Measurements from ENCODE around the gene ANO3. TPM values are rescaled to one million over a fixed set of nuclear protein-coding genes. Genes with fewer than 3 reads are reported as not detected.

ANO3 gene
- total and polyA plus RNA-seq, 4 donors, result under 0.01 to 2.0 (median 0.40) TPM

GRCh38 chr11:26470992-26471391, 139.1 kb downstream of the ANO3 start:
- TF ChIP-seq RXRA (IDR thresholded peaks at IDR 0.05) (no peak), JUND (IDR thresholded peaks at IDR 0.05) (no peak), HNF4G (IDR thresholded peaks at IDR 0.05) (no peak), HNF4A (conservative IDR thresholded peaks at IDR 0.05) (no peak), CTCF (IDR thresholded peaks at IDR 0.05; ENCODE audit: low read depth, low read length, missing input control) (peak; percentile 9), RAD21 (IDR thresholded peaks at IDR 0.05) (peak in 1 of 2 donors; percentile 68), MAX (IDR thresholded peaks at IDR 0.05) (no peak), TAF1 (conservative IDR thresholded peaks at IDR 0.05) (no peak)
- 24% methylated on average over 2 of the region's 2 CpGs for WGBS
- no peak overlapping the region for H3K4me3 ChIP-seq (ENCODE audit: low read depth in 1 of 3, low read length in 3 of 3)
- no peak for DNase-seq (ENCODE audit: low spot score)
- H3K9ac ChIP-seq (ENCODE audit: low read depth in 1 of 2, low read length in 2 of 2), result no peak overlapping the region
- H3K36me3 ChIP-seq (ENCODE audit: control insufficient read depth in 4 of 4, insufficient read depth in 3 of 4, low read depth in 1 of 4, low read length in 3 of 4), result no peaks in the 10 kb centered on the region
- H3K27ac ChIP-seq (ENCODE audit: low read depth in 1 of 2, low read length in 2 of 2), result no peak overlapping the region
- H3K27me3 ChIP-seq (ENCODE audit: control insufficient read depth in 4 of 4, insufficient read depth in 4 of 4, low read length in 3 of 4), result no peaks in the 10 kb centered on the region
- H3K9me3 ChIP-seq (ENCODE audit: control insufficient read depth in 4 of 4, low read length in 3 of 4), result no peaks in the 10 kb centered on the region
- no peaks in the 10 kb centered on the region for H3K4me1 ChIP-seq (ENCODE audit: control insufficient read depth in 4 of 4, insufficient read depth in 4 of 4, low read length in 3 of 4)

GRCh38 chr11:26473216-26474194, 141.6 kb downstream of the ANO3 start:
- H3K9me3 ChIP-seq (ENCODE audit: control insufficient read depth in 4 of 4, low read length in 3 of 4), result no peaks in the 10 kb centered on the region
- TF ChIP-seq REST (IDR thresholded peaks at IDR 0.05), result no peak
- no peak for TF ChIP-seq ZBTB33 (IDR thresholded peaks at IDR 0.05)
- no peak for TF ChIP-seq SP1 (IDR thresholded peaks at IDR 0.05)
- no peak for TF ChIP-seq RAD21 (IDR thresholded peaks at IDR 0.05)
- TF ChIP-seq GABPA (IDR thresholded peaks at IDR 0.05 in 1 of 2, conservative IDR thresholded peaks at IDR 0.05 in 1 of 2), result no peak
- TF ChIP-seq CTCF (IDR thresholded peaks at IDR 0.05; ENCODE audit: low read depth, low read length, missing input control), result no peak
- TF ChIP-seq RXRA (IDR thresholded peaks at IDR 0.05), result no peak
- TF ChIP-seq ATF3 (IDR thresholded peaks at IDR 0.05), result no peak
- no peak for TF ChIP-seq FOXA1 (IDR thresholded peaks at IDR 0.05)
- no peak overlapping the region for H3K9ac ChIP-seq (ENCODE audit: low read depth in 1 of 2, low read length in 2 of 2)
- H3K27ac ChIP-seq (ENCODE audit: low read depth in 1 of 2, low read length in 2 of 2), result no peak overlapping the region
- no peak overlapping the region for H3K4me3 ChIP-seq (ENCODE audit: low read depth in 1 of 3, low read length in 3 of 3)
- DNase-seq (ENCODE audit: low spot score), result no peak
- no peaks in the 10 kb centered on the region for H3K4me1 ChIP-seq (ENCODE audit: control insufficient read depth in 4 of 4, insufficient read depth in 4 of 4, low read length in 3 of 4)
- 69% methylated on average over 4 of the region's 4 CpGs for WGBS
- no peaks in the 10 kb centered on the region for H3K27me3 ChIP-seq (ENCODE audit: control insufficient read depth in 4 of 4, insufficient read depth in 4 of 4, low read length in 3 of 4)
- no peaks in the 10 kb centered on the region for H3K36me3 ChIP-seq (ENCODE audit: control insufficient read depth in 4 of 4, insufficient read depth in 3 of 4, low read depth in 1 of 4, low read length in 3 of 4)
